Measurements from ENCODE around the gene CTIF.

CTIF gene

GRCh38 chr18:48637081-48637990, 98.5 kb downstream of the CTIF start:
- no peak for FAIRE-seq
- DNase-seq (ENCODE audit: insufficient read length, low spot score) = no peak

GRCh38 chr18:48638451-48638850, 99.6 kb downstream of the CTIF start:
- FAIRE-seq = no peak

More at GRCh38 chr18:48637081-48637990, 98.5 kb downstream of the CTIF start:
- TF ChIP-seq CTCF (IDR thresholded peaks at IDR 0.05; ENCODE audit: insufficient read depth, missing control alignments) = no peak

DNA sequence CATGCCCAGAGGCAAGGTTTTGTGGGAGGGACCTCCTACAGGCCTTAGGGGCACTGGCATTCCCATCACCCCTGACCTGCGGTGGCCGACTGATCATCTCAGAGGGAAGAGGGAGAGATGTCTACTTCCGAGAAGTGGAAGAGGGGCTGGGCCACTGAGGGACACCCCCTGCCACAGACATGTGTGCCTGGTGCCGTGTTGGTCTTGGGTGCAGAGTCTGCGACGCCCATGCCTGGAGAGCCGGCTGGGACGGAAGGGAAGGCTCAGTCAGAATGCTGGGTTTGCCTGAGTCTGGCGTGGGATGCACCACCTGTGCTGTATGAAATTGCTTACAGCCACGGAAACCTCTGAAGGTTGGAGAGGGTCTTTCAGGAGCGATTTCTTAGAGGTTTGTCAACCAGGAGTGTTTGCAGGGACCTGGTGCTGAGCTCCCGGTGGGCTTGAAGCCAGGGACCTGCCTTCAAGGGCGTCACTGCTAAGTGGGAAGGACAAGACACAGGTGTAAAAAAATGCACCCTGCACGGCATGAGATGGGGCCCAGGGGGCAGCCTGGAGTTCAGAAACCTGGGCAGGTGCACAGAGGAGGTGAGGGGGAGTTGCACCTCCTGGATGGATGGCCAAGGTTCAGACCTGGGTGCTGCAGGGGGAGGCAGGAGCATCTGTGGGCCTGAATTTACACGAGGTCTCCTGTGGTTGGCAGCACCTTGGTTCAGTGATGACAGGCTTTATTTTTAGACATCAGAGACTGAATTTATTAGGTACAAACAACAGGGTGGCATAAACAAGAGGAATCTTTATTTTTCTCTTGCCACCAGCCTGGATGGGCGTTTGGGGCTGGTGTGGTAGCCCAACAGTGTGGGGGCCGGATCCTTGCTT, 100.3 kb downstream of the CTIF start:
- no peak for TF ChIP-seq CTCF (IDR thresholded peaks at IDR 0.05; ENCODE audit: insufficient read depth, missing control alignments)
- FAIRE-seq (no peak), DNase-seq (ENCODE audit: insufficient read length, low spot score) (no peak)

More at GRCh38 chr18:48638451-48638850, 99.6 kb downstream of the CTIF start:
- DNase-seq (ENCODE audit: insufficient read length, low spot score) = no peak
- TF ChIP-seq CTCF (IDR thresholded peaks at IDR 0.05; ENCODE audit: insufficient read depth, missing control alignments) = no peak

DNA sequence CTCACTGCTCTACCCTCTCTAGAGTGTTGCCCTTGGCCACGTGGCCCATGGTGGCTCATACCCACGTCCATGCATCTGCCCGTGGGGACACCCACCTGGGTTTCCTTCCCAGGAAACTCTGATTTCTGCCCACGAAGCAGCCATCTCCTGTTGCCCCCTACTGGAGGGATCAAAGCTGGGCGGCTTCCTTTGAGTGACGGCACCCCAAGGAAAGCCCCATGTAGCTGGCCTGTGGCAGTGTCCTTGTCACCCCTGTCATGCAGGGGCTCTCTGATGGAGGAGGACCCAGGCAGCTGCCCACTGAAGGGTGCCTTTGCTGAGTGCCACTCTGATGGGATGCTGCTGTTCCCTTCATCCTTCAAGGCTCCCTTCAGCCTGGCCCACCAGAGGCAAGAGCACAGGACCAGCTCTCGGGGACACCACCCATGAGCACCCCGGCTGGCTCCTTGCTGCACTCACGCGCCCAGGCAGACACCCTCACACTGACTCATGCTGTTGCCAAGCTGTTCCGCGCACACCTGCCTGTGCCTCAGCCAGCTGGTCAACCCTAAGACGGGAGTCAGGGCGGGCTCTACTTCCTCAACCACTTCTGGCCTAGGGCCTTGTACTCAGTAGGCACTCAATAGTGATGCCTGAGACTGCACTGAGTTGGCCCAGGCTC, 101.1 kb downstream of the CTIF start:
- DNase-seq (ENCODE audit: insufficient read length, low spot score) (no peak), FAIRE-seq (no peak)
- TF ChIP-seq CTCF (IDR thresholded peaks at IDR 0.05; ENCODE audit: insufficient read depth, missing control alignments) = peak; percentile 6

DNA sequence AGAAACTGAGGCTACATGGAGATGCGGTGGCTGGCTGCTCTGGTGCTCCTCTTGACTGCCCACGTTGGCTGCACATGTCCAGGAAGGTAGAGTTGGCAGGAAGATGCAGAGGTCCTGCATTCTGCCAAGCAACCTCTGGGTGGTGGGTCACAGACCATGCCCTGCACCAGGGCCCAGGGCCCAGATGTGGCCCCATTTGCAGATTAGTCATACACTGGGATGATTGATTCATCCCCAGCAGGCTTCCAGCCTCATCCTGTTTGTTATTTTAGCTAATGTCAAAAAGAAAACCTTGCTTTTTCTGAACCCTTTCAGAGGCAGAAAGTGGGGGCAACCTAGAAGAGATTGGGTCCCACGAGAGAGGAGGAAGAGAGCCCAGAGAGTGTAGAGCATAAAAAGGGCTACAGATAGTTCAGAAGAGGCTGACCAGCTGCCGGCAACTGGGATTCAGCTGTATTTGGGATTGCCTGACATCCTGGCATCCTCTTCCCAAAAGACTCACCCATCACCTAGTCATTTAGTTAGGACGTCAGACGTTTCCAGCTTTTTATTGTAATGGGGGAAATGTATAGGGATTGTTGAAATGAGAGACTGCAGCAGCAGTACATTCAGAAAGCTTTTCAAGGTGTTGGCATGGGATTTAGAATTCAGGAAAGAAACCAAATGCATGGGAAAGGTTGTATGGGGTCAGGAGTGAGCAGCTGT, 101.9 kb downstream of the CTIF start:
- FAIRE-seq (no peak), DNase-seq (ENCODE audit: insufficient read length, low spot score) (no peak)
- no peak for TF ChIP-seq CTCF (IDR thresholded peaks at IDR 0.05; ENCODE audit: insufficient read depth, missing control alignments)

DNA sequence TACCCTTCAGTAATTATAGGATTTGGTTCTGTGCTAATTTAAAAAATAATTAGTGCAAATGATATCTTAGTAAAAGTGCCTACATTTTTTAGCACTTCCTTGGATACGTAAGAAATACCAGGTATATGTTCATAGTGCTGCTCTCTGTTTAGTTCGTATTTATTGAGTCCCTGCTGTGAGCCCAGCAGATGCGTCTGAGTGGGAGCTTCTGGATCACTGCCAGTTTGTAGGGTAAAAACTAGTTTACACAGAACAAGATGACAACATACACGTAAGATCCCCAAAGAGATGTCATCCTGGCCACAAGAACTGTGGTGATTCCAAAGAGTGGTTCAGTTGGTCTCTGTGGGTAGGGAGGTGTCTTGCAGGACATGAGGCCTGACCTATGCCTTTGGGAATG, 103.2 kb downstream of the CTIF start:
- FAIRE-seq (no peak), DNase-seq (ENCODE audit: insufficient read length, low spot score) (no peak)
- no peak for TF ChIP-seq CTCF (IDR thresholded peaks at IDR 0.05; ENCODE audit: insufficient read depth, missing control alignments)
